DMS79 treated with DMSO at 0.1 percent for 48 hours (cell line): ENCODE results near the gene PRSS23.

Experiments used
- DNase-seq: peaks from one replicate; lab custom pipeline; 2025; lab: John Stamatoyannopoulos, UW

Gene PRSS23

GRCh38 chr11:86790867-86791849 is 9.2 kb upstream of the PRSS23 start:
- peak; percentile 28 for DNase-seq

DNA sequence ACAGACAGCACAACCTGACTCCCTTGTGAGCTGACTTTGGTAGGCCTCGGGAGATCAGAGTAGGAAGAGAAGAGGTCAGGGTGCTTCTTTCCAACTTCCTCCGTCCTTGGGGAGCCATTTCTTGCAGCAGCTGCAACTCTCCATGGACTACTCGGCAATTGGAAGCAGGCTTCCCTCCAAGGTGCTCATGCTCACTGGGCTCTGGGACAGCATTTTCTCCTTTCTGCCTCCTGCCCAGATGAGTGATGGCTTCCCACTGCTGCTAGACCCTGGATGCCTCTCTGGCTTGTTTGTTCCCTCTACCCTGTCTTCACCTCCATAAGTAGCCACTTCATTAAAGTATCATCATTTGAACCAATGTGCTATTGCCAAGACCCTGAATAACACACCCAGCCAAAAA is 8.2 kb upstream of the PRSS23 start:
- no peak for DNase-seq

GRCh38 chr11:86793307-86793706 is 7.0 kb upstream of the PRSS23 start:
- no peak for DNase-seq

- DNase-seq, result no peak
Observed at GRCh38 chr11:86795511-86795910, 4.8 kb upstream of the PRSS23 start.

DNA sequence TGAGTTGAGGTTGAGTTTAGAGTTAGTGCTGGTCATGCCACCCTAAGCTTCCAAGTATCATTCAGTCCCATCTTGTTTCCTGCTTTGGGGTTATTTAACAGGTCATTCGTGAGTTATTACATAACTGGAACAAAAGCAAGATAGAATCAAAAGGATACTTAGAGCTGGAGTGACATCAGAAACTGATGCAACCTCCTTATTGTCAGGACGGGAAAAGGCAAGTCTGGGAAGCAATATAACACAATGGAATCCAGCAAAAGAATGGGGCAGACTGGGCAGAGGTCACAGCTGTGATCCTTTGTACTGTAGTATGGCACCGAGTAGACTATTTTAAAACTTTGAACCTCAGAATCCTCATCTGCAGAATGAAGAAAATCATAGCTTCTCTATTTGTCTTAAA is 4.4 kb upstream of the PRSS23 start:
- DNase-seq, result no peak

GRCh38 chr11:86797133-86797532 is 3.2 kb upstream of the PRSS23 start:
- DNase-seq, result no peak

DNA sequence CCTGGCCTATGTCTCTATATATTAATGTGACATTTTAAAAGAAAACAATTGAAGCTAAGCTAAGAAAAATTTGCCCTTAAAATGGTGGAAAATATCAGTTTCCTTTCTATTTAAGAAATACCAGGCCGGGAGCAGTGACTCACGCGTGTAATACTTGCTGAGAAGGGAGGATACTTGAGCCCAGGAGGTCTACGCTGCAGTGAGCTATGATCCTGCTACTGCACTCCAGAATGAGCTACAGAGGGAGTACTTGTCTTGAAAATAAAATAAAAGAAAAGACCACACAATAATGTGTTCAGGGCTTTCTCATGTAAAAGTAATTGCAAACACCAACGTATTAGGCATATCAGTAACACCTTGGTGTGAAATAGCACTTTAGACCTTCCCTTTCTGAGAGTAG is 1.4 kb upstream of the PRSS23 start:
- no peak for DNase-seq

GRCh38 chr11:86799680-86800075 is 664 bp upstream of the PRSS23 start:
- no peak for DNase-seq

DNA sequence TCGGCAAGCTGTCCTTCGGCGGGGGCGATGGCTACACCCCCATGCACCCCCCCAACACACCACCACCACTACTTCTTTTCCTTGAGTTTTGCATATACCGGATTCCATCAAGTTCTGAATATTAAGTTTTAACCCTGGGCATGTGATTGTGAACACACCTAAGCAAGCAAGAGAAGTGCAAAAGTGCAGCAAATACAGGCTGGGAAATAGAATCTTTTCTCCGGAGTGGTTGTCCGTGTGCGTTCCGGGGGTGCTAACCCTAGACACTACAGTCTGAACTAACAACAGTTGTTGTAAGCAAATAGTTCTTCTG is 574 bp downstream of the PRSS23 start:
- no peak for DNase-seq

GRCh38 chr11:86801364-86801763 is 1.0 kb downstream of the PRSS23 start:
- DNase-seq, result no peak

GRCh38 chr11:86802146-86802545 is 1.8 kb downstream of the PRSS23 start:
- no peak for DNase-seq

DNA sequence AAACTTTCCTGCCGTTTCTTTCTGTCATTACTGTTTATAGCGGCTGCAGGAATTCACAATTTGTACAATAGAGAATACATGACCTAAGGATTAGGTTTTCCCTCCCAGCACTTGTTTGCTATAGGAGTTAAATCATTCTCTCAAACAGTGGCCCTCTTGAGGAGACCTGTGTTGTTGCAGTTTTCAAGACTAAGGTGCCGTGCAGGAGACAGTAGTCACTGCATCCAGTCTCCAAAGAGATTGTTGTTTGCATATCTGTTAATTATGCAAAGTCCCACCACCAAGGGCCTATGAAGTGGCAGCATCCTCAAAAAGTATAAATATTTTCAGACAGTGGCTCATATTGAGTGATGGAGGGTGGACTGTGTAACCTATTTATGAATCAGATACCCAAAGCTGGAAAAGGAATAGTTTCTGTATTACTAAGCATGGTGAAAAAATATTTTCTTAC is 2.3 kb downstream of the PRSS23 start:
- peak; percentile 18 for DNase-seq

- DNase-seq, result no peak
Observed at GRCh38 chr11:86803136-86804045, 3.0 kb downstream of the PRSS23 start.

GRCh38 chr11:86804951-86805350 is 4.6 kb downstream of the PRSS23 start:
- no peak for DNase-seq

- DNase-seq, result peak; percentile 46
Observed at GRCh38 chr11:86805873-86806310, 5.5 kb downstream of the PRSS23 start.

DNA sequence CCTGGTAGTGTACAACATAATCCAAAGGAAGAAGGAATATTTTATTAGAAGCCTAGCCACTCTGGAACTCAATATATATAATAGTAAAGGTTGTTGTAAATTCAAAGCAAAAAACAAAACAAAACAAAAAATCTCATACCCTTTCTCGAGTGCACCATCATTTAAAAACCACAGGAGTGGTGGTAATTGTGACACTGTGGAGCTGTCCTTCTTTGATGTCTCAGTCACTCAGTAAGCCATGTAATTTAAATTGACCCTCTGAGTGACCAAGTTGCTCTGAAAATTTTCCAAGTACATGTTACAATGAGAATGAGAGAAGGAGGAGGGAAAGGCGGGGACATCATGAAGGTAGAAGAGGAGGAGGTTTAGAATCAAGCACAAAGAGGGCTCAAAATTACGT is 6.6 kb downstream of the PRSS23 start:
- DNase-seq, result no peak

GRCh38 chr11:86807360-86807759 is 7.0 kb downstream of the PRSS23 start:
- DNase-seq, result no peak

- DNase-seq, result no peak
Observed at GRCh38 chr11:86809561-86809960, 9.2 kb downstream of the PRSS23 start.

GRCh38 chr11:86810288-86810687 is 9.9 kb downstream of the PRSS23 start:
- DNase-seq, result no peak

DNA sequence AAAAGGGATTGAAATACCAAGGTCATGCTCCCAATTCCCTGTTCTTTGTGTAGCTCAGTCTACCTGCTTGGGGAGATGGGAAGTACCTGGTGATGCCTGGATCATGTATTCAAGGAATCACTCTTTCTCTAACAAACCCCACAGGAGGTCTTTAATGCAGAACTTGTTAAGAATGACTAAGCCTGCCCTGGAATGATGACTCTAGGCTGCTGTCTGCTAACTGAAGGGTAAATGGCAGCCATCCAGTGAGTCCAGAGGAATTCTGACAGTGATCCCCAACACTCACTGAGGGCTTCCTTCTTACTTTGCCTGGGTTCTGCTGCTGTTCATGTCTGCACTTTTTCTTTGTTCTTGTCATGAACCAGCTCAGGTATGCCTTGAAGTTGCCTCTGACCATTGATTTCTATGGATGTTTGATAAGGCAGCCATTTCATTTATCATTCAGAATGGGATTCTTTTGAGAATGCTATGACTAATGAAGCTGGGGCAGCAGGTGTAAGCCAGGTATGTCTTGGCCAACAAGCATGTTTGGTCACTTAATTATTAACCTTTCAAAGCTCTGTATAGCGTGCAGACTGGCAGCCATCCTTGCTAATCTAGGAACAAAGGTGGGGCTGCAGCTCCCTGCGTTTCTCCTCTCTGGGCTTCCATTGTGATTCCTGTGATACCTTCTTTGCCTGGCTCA is 11.4 kb downstream of the PRSS23 start:
- DNase-seq, result no peak

- no peak for DNase-seq
Observed at GRCh38 chr11:86812322-86812670, 12.0 kb downstream of the PRSS23 start.

GRCh38 chr11:86812981-86813380 is 12.6 kb downstream of the PRSS23 start:
- DNase-seq, result no peak
